ENCODE results near the gene FOXN3.

DNA sequence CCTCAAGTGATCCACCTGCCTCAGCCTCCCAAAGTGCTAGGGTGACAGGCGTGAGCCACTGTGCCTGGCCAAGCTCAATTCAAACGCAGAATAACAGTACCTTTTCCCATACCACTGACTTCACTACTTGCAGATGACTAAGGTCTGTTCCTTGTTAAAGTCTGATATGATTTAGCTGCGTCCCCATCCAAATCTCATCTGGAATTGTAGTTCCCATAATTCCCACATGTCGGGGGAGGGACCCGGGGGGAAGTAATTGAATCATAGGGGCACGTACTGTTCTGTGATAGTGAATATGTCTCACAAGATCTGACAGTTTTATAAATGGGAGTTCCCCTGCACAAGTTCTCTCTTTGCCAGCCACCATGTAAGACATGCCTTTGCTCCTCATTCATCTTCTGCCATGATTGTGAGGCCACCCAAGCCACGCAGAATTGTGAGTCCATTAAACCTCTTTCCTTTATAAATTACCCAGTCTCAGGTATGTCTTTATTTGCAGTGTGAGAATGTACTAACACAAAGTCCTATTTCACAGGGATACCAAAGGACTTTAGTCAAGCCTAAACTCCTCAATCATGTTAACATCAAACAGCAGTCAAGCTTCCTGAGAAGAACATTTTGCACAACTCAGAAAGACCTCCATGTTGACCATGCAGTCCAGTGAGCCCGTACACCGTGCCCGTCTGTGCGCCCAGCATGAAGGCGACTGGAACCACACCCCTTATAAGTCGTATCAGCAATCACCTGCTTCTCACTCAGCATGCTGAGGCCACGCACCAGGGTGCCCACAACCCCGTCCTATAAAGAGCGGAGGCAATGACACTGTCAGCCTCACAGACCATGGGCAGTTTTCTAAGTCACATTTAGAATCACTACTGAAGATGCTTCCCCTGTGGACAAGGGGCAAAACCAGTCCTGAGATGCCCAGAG is 36.9 kb downstream of the FOXN3 start:
- TF ChIP-seq NFIC (IDR thresholded peaks at IDR 0.05; ENCODE audit: low read depth, low read length) = no peak
- no peak for TF ChIP-seq POLR2AphosphoS2 (IDR thresholded peaks at IDR 0.05; ENCODE audit: low read depth, low read length)
- TF ChIP-seq, protein P1, sequence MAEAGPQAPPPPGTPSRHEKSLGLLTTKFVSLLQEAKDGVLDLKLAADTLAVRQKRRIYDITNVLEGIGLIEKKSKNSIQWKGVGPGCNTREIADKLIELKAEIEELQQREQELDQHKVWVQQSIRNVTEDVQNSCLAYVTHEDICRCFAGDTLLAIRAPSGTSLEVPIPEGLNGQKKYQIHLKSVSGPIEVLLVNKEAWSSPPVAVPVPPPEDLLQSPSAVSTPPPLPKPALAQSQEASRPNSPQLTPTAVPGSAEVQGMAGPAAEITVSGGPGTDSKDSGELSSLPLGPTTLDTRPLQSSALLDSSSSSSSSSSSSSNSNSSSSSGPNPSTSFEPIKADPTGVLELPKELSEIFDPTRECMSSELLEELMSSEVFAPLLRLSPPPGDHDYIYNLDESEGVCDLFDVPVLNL (IDR thresholded peaks at IDR 0.05; ENCODE audit: low read depth, low read length) = no peak
- no peak for TF ChIP-seq RAD51 (IDR thresholded peaks at IDR 0.05)
- no peak for TF ChIP-seq PAX5 (IDR thresholded peaks at IDR 0.05; ENCODE audit: borderline replicate concordance, low read depth, low read length)
- TF ChIP-seq CTCF (IDR thresholded peaks at IDR 0.05 in 2 of 3, conservative IDR thresholded peaks at IDR 0.05 in 1 of 3; ENCODE audit: control insufficient read depth in 2 of 3, extremely low read depth in 1 of 3, insufficient read depth in 1 of 3, low read depth in 3 of 3, low read length in 3 of 3) = no peak
- no peak for TF ChIP-seq USF1 (IDR thresholded peaks at IDR 0.05; ENCODE audit: borderline replicate concordance, extremely low read length, insufficient read depth, low read depth, low read length)
